ENCODE measurements around the gene FKBP15. TPM values are rescaled to one million over a fixed set of nuclear protein-coding genes. Genes with fewer than 3 reads are reported as not detected.

FKBP15 gene
- total RNA-seq, 1 donor from 2014 or later: 26.9 TPM

DNA sequence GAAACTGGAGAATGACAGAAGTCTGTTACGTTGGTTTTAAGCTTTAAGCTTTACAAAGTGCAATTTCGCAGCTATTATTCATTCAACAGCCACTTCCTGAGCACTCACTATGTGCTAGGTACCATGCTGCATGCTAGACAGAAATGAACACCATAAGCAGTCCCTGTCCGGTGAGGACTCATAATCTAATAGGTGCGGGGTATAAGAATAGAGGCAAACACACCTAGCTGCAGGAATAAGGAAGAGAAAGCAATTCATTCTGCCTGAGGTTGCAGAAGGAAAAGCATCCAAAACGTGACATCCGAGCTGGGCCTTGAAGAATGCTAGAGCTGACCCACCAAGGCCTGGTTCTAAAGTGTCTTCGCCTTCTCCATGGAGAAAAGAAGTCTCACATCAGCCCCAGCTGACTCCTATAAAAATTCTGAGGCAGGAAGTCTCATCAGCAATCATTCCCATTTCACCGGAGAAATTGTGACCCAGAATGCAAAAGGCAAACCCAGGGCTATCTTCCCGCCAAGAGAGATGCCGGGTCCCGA is 542 bp downstream of the FKBP15 start:
- no peak for DNase-seq (ENCODE audit: low spot score, unreplicated experiment)
- Mint-ChIP-seq H3K9me3 (ENCODE audit: low read depth) (no peaks in the 10 kb centered on the region), H3K27me3 (no peaks in the 10 kb centered on the region), H3K4me1 (ENCODE audit: low read depth) (peaks cover 39% of the 10 kb centered on the region), H3K27ac (peak overlapping the region; percentile 95), H3K36me3 (ENCODE audit: insufficient read depth) (no peaks in the 10 kb centered on the region), H3K4me3 (ENCODE audit: low read depth) (peak overlapping the region; percentile 89)
- no peak for TF ChIP-seq CTCF (IDR thresholded peaks at IDR 0.05; ENCODE audit: unreplicated experiment)

DNA sequence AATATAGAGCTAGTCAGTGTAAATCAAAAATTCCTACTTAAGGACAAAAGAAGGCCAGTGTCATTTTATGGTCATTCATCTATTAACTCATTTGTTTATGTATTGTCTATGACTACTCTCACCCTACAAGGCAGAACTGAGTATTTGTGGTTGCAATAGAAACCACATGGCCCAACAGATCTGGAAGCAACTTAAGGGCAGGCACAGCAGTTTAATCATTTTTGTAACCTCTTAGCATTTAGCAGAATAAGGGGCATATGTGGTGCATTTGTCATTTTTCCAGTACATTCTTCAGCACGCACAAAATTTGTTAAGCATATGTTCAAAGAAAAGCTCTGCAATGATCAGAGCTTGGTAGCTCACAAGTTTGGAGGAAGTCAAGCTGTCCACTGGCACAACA is 1.1 kb downstream of the FKBP15 start:
- DNase-seq (ENCODE audit: low spot score, unreplicated experiment): no peak
- no peaks in the 10 kb centered on the region for H3K9me3 Mint-ChIP-seq (ENCODE audit: low read depth)
- H3K27ac Mint-ChIP-seq: peak overlapping the region; percentile 0
- H3K4me3 Mint-ChIP-seq (ENCODE audit: low read depth): peak overlapping the region; percentile 89
- H3K36me3 Mint-ChIP-seq (ENCODE audit: insufficient read depth): peaks cover 2% of the 10 kb centered on the region
- H3K27me3 Mint-ChIP-seq: no peaks in the 10 kb centered on the region
- no peak for TF ChIP-seq CTCF (IDR thresholded peaks at IDR 0.05; ENCODE audit: unreplicated experiment)
- peaks cover 43% of the 10 kb centered on the region for H3K4me1 Mint-ChIP-seq (ENCODE audit: low read depth)

DNA sequence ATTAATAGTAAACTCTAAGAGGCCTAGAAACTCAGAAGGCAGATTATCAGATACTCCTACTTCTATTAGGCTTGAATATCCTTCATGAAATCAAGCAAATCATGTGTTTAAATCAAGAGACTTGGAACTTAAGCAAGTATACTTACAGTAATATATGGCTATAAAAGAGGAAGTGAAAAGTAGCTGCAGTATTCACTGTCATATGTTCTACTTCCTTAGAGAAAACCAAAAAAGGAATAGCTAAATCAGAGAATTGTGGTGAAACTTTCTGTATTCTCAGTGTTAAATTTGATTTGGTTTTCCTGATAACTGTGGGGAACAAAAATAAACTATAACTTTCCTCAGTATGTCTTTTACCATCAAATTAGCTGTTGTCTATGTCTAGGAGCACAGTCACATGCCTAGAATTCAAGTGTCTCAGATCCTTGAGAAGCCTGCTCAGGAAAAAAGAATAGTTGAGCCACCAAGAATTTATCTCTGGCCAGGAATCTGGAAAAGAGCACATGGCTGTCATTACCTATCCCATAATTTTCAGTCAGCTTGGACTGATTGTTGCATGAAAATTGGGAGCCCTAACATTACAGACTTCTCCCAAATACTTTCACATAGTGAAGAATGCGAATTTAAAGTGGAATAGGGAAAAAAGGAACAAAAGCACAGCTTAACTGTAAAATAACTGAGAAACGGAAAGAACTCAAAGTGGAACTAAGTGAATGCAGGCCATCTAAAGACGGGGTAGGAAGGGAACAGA is 1.7 kb downstream of the FKBP15 start:
- Mint-ChIP-seq H3K4me3 (ENCODE audit: low read depth) (peak overlapping the region; percentile 89), H3K36me3 (ENCODE audit: insufficient read depth) (peaks cover 2% of the 10 kb centered on the region), H3K27me3 (no peaks in the 10 kb centered on the region), H3K27ac (peak overlapping the region; percentile 0), H3K4me1 (ENCODE audit: low read depth) (peaks cover 45% of the 10 kb centered on the region), H3K9me3 (ENCODE audit: low read depth) (no peaks in the 10 kb centered on the region)
- TF ChIP-seq CTCF (IDR thresholded peaks at IDR 0.05; ENCODE audit: unreplicated experiment): no peak
- DNase-seq (ENCODE audit: low spot score, unreplicated experiment): no peak

- H3K4me1 Mint-ChIP-seq (ENCODE audit: low read depth): peaks cover 31% of the 10 kb centered on the region
- H3K27ac Mint-ChIP-seq: no peak overlapping the region
- peaks cover 7% of the 10 kb centered on the region for H3K36me3 Mint-ChIP-seq (ENCODE audit: insufficient read depth)
- no peaks in the 10 kb centered on the region for H3K27me3 Mint-ChIP-seq
- no peak for TF ChIP-seq CTCF (IDR thresholded peaks at IDR 0.05; ENCODE audit: unreplicated experiment)
- no peak overlapping the region for H3K4me3 Mint-ChIP-seq (ENCODE audit: low read depth)
- no peaks in the 10 kb centered on the region for H3K9me3 Mint-ChIP-seq (ENCODE audit: low read depth)
- DNase-seq (ENCODE audit: low spot score, unreplicated experiment): no peak
These were observed 4.7 kb downstream of the FKBP15 start for GRCh38 chr9:113216406-113216805.

- H3K9me3 Mint-ChIP-seq (ENCODE audit: low read depth): no peaks in the 10 kb centered on the region
- no peaks in the 10 kb centered on the region for H3K27me3 Mint-ChIP-seq
- H3K27ac Mint-ChIP-seq: no peak overlapping the region
- peaks cover 7% of the 10 kb centered on the region for H3K36me3 Mint-ChIP-seq (ENCODE audit: insufficient read depth)
- H3K4me1 Mint-ChIP-seq (ENCODE audit: low read depth): peaks cover 27% of the 10 kb centered on the region
- DNase-seq (ENCODE audit: low spot score, unreplicated experiment): no peak
- no peak for TF ChIP-seq CTCF (IDR thresholded peaks at IDR 0.05; ENCODE audit: unreplicated experiment)
- no peak overlapping the region for H3K4me3 Mint-ChIP-seq (ENCODE audit: low read depth)
These were observed 5.9 kb downstream of the FKBP15 start for GRCh38 chr9:113215132-113215531.
